HG03432 (cell line): ENCODE results near the gene FZD1.
"Not testable (repeated sequence)": the region's sequence is repeated elsewhere in the genome, so short reads cannot be mapped to it uniquely, and the experiment has no call there.

Experiments
- ATAC-seq: cut with Tn5 transposase; IDR thresholded peaks from one replicate; pipeline ENCODE4 v1.9.1; 2021; ENCODE audit warnings: mild to moderate bottlenecking, moderate library complexity; ENCODE audit not compliant: unreplicated experiment

Gene FZD1

DNA sequence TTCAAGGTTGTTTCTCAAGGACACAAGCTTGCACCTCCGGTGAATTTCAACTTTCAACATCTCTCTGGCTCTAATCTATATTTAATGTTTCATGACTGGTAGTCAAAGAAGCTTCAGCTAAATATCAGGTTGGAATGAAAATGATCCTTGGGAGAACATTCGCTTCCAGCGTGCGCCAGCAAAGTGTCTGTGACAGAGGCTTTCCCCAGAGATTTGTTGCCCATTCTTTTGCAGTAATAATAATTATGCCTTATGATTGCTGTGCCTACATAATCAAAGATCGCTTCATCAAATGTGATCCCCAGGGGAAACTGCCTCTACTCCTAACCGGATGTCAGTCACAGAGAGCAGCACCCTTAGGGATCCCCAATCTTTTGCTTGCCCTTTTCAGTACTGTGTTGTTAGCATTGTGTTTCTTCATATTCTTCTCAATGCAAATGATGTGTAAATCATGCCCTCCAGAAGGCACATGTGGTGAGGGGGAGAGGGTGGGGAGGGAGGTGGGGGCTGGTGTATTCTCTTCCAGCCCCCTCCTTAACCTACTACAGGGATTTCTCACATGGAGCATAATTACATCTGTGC is 30.5 kb downstream of the FZD1 start:
- ATAC-seq: no peak

DNA sequence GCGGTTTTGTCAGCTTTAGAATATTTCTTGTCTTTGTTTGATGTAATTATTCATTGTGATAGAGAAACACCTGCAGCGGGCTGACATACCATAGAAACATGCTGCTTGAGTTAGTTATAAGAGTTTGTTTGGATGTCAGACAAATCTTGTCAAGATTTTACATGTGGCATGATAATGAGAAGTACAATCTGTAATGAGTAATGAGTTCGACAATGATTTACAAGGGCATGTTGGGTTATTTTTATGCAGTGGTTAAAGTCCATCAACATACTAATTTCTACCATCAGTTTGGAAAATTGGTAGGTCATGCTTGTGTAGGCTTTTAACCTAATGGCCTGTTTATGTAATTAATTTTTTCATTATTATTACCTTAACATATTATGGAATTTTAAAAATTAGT is 31.3 kb downstream of the FZD1 start:
- no peak for ATAC-seq

DNA sequence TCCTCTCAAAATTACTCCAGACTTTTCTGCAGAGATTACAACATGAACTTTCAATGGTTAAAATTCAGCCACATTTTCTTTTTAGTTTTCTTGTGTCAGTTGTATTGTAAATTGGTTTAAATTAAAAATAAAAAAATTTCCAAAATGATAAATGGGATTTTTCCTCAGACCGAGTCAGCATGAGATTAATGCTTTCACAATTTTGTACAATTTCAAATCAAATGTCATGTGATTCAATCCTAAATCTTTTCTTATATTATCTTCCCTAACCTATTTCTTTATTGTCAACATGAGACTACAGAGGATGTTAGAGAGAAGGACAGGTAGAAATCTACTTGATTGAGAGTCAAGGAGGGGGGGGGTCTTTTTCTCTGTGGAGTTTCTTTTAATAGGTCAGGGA is 33.7 kb downstream of the FZD1 start:
- no peak for ATAC-seq

DNA sequence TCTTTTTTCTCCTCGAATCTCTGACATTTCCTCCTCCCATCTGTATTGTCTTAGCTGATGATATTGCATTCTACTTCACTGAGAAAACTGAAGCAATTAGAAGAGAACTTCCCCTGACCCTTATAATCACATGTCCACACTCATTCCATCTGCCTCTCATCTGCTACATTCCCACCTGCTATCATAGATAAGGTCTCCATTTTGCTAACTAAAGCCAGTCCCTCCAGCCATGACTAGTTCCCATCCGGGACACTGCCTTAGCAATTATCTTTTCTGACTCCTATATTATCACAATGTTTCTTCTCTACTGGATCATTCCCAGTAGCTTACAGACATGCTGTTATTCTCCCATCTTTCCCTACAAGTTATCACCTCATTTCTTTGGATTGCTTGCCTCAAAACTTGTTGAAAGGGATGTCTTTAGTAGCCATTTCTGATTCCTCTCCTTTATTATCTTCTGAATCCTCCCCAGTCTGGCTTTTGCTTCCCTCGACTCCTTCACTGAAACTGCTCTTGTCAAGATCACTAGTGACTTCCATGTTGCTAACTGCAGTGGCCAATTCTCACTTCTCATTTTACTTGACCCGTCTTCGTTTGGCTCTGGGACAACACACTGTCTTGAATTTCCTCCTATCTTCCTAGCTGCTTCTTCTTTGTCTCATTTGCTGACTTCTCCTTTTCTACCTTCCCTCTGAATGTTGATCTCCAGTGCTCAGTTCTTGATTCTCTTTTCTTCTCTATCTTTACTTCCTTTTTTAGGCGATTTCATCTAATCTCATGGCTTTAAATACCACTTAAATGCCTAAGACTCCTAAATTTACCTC is 35.9 kb downstream of the FZD1 start:
- no peak for ATAC-seq

DNA sequence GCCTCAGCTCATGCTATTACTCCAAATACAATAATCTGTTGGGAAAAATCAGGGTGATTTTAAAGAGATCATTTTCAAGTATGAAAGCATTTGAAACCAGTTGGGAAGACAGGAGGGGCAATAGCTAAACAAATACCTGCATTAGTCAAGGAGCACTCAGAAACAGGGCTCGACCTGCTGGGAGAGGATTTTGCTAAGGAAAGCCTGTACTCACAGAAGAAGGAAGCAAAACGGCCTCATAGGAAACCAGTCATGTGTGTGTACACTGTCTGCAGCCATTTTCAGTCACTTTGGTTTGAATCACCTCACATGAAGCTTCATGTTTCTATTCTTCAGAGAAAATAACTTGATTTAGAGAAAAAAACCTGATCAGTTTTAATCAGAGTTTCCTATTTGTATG is 38.6 kb downstream of the FZD1 start:
- ATAC-seq: no peak

DNA sequence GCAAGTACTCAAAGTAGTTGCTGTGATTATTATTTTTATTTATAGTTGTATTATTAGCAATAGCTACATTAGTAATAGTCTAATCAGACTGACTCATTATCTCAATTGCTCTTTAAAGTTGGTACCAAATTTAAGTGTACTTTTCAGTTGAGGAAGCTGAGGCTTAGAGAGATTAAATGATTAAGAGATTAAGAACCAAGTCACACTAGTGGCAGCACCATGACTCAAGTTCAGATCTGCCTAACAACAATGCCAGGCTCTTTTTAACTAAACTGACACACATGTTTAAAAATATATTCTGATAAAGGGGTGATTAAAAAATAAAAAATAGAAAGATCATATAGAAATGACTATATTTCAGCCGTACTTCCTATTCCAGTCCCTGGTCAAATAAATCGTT is 42.0 kb downstream of the FZD1 start:
- ATAC-seq: no peak

DNA sequence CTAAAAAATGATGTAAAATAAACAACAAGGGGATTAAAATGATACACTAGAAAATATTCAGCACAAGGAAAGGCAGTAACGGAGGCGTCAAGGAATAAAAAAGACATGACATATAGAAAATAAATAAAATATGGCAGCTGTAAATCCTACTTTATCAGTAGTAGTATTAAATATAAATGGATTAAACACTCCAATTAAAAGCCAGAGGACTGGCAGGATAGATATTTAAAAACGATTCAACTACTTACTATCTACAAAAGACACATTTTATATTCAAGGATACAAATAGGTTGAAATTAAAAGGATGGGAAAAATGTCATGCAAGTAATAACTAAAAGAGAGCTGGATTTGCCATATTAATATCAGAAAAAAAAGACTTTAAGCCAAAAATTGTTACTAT is 43.2 kb downstream of the FZD1 start:
- ATAC-seq: no peak

DNA sequence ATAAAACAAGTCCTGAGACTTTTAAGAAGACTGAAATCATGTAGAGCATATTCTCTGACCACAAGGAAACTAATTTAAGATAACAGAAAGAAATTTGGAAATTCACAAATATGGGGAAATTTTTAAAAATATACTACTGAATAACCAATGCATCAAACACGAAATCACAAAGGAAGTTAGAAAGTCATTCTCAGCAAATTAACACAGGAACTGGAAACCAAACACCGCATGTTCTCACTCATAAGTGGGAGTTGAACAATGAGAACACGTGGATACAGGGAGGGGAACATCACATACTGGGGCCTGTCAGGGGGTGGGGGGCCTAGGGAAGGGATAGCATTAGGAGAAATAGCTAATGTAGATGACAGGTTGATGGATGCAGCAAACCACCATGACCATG is 44.0 kb downstream of the FZD1 start:
- not testable (repeated sequence) for ATAC-seq

DNA sequence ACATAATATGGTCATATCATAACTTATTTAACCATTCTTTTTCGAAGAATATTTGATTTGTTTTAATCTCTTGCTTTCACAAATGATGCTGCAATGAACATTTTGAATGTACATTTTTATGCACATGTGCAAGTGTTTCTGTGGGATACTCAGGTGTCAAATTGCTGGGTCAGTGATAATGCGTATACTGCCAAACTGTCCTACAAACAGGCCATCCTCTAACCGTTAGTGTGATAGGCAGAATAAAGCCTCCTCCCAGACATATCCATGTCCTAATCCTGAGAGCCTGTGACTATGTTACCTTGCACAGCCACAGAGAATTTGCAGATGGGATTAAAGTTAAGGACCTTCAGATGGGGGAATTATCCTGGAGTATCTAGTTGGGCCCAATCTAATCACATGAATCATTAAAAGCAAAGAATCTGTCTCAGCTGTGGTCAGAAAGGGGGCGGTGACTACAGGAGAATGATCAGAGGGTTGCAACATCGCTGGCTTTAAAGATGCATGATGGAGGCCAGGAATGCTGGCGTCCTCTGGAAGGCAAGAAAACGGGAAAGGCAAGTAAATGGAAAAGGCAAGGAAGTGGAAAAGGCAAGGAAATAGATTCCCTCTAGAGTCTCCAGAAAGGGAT is 46.7 kb downstream of the FZD1 start:
- no peak for ATAC-seq

DNA sequence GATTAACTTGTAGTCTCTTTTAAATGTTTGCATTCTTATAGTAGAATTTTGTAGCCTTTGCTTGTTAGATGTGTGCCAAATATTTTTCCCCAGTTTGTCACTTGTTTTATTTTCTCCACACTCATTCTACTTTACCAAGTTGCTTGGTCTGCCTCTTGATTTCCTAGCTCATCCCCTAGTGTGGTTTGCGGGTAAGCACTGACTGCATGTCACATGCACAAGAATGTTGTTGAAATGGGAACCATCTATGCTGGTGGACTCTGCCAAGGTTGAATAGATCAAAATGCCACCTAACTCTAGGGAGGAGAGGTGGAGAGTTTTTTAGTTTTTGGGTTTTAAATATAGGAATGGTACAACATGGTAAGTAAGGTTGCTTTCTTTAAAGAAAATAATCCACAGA is 47.6 kb downstream of the FZD1 start:
- ATAC-seq: no peak

DNA sequence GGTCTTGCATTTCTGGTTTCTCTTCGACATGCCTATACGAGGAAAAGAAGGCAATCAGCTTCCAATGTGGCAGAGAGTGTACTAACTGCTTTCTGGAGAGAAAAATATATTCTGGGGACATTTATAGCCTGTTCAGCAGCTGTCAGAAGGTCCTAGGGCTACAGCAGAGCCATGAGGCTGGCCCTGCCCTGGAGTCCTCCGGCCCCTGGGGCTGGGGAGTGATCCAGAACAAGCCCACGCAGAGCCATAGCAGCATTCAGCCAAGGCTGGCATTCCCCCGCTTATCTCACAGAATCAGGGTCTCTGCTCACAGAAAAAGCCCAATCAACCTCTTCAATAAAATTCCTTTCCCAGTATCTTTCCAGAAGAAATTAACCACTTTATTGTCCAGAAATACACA is 48.9 kb downstream of the FZD1 start:
- ATAC-seq: no peak

DNA sequence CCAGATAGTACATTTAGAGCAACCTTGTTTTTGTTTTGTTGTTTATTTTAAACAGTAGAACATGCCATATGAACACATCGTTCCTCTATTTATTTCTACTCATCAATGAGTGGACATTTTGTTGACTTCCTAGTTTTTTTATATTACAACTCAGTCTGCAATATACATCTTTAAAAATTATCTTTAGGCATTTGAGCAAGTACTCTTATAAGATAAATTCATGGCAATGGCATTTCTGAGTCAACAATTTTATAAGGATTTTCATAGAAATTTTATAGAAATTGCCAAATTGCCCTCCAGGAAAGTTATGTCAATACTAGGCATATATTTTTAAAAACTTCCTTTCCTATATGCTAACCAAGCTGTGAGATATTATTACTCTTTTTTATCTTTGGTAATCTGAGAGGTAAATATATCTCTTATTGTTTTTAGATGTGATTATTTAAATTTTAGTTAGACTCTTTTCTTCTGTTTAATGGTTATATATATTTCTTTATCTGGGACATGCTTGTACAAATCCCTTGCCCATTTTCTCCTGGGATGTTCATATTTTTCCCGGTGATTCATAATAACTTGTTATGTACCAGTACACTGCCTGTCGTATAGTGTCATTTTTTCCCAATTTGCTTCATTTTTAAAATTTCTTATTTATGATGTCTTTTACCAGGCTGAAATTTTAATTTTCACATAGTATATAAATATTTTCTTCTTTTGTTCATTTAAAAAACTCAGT is 50.5 kb downstream of the FZD1 start:
- ATAC-seq: no peak

DNA sequence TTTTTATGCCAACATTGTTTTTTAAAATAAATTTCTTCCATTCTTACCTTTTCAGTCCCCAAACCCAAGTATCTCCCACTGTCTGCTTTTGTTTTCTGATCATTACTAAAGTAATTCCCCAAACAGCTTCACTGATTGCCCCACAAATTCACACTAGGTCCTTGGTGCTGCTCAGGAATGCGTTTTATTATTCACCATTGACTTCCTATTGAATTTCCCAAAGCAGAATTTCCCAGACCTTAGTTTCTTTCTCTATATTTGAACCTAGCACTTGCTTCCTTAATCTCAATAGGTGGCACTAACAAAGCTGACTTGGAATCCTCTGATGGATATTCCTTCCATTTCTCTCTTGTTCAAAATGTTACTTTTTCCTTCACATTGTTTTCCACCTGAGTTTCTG is 52.2 kb downstream of the FZD1 start:
- no peak for ATAC-seq

DNA sequence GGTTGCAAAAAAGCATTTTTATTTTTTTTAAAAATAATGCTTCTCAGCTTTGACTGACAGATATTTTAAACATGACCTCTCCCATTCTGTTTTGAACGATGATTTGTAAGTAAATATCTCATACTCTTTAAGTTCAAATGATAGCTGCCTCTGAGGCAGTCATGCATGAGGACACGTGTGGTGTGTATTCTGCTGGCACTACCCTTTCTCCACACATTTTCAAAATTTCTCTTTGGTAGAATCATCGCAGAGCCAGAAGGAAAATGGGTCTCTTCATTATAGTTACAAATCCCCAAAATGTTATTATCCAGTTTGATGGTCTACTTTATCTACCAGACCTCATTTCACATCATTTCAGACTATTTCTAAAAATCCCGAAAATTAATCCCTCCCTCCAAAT is 55.1 kb downstream of the FZD1 start:
- no peak for ATAC-seq

DNA sequence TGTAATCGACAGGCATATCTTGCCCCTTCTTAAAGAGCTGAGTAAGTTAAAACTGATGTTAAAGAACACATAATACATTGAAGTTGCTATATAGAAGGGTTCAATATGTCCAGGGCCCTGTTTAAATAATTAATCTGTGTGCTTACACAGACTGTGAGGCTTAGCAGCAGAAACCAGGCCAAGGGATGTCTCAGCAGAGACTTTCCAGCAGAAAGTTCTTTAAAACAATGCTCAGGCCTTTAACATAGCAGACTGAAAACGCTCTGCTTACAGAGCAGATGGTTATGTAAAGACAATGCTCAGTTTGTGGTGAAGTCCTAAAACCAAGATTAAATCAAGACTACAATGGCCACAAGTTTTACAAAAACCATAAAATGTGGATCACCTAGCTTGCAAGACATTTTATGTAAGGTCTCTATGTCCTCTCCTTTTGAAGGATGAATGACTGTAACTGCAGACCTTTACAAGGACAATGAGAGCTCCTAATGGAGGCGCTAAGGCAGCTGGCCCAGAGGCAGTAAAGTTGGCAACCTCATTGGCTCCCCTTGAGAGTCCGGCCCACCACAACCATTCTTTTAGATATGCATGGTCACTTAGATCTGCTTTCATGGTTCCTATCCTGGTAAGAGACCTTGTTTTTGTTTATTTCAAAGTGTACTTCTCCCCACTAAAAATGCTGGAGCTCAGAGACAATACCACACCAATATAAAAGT is 56.3 kb downstream of the FZD1 start:
- ATAC-seq: no peak
